Spleen (tissue), 7 donors: ENCODE measurements around the gene EPHB6.

ENCODE experiments used
- CTCF ChIP-seq, 11 experiments: fragments of 200-600 bp in 7 of 11; fragments of 450-650 bp in 4 of 11; sonication (generic) in 4 of 11; IDR thresholded peaks in 8 of 11; conservative IDR thresholded peaks in 3 of 11; 1 replicate in 7 of 11; 2 replicates in 4 of 11; pipeline versions ENCODE4 v1.4.0 to v1.8.0; 2016 to 2021; ENCODE audit warnings: antibody characterized with exemption in 11 of 11, inconsistent platforms in 4 of 11, mild to moderate bottlenecking in 1 of 11
- POLR2AphosphoS5 ChIP-seq, 3 donors: sonication (generic); formaldehyde crosslinking; IDR thresholded peaks; one replicate each; pipeline ENCODE4 v1.5.1; 2017; ENCODE audit warnings: antibody characterized with exemption in 3 of 3
- donor health status: DM: no; HTN: no; CAD: no; lungs with moderate emphysema.
- donor health status: DM: no; HTN: no; CAD: no.
- donor health status: DM: no; HTN: no; CAD: no.

- TF ChIP-seq CTCF (IDR thresholded peaks at IDR 0.05 in 8 of 11, conservative IDR thresholded peaks at IDR 0.05 in 3 of 11) (no peak), POLR2AphosphoS5 (IDR thresholded peaks at IDR 0.05) (no peak)
Observed at GRCh38 chr7:142914121-142914520, 59.2 kb downstream of the EPHB6 start.
